Colon (tissue), 2 donors: ENCODE measurements around the gene STAM.

Experiments
- FAIRE-seq: peaks from 2 replicates; lab custom pipeline; 2012; peaks lifted over from hg19 to GRCh38; lab: Jason Lieb, UNC
- donor health status: control.
- donor health status: control.

STAM gene

DNA sequence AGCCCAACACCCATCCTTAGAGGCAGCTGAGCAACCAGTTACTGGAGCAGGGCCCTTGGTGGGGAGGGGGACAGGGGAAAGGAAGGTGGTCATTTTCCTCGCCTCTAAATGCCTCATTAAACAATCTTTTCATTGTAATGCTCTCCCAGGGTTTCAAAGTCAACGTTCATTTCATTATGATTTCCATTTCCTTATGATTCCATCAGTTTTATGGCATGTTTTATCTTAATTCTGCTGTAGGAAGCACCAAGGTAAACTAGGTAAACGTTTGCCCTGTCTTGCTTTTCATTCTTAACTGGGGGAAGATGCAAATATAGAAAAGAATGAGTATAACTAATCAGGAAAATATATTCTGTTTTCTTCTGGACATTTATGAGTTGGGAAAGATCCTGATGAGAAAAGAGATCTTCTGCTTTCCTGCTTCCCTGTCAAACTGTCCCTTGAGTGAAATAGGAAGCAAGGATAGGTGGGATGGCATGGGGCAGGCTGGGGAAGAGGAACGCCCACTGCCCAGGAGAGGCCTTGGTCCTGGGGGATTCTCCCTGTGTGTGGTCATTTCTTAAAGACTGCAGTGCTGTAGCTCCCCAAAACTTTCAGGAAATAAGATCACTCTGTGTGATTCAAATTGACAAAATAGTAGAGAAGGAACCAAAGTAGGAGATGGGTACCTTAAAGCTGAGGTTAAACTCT lies 87.5 kb downstream of the STAM start:
- FAIRE-seq, result no peak

DNA sequence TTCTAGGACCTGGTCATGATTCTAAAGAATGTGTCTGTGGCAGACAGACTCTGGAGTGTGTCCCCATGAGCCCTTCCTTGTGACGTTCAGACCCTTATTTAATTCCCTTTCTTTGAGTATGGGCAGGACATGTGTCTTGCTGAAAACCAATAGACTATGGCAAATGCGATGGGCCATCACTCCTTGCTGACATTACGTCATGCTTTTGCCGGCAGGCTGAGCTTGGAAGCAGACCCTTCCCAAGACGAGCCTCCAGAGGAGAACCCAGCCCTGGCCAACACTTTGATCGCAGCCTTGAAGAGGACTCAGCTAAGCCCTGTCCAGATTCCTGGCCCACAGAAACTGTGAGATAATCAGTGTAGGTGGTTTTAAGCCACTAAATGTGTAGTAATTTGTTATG lies 89.7 kb downstream of the STAM start:
- FAIRE-seq, result no peak

DNA sequence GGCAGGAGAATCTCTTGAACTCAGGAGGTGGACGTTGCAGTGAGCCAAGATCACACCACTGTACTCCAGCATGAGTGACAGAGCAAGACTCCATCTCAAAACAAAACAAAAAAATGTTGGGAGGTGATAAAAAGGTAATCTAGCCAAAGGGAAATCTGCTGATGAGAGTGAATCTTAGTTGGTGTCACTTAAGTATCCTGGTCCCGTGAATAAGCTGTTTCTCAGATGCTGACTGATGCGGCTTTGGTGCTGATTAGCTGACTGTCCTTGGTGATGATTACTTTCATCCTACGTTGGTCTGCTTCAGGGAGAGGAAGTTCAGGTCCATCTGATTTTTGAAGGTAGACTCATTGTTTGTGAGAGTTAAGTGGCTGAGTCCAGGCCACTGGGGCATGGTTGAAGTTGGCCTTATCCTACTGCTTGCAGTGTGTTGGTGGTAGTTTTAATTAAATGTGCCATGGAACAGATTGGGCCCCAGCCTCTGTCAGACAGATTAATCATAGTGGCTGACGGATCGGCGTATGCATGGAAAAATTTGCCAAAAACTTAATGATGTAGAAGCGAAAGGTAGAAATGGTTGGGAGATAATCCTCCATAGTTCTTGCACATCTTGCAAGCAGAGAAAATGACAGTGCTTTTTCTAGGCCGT lies 90.6 kb downstream of the STAM start:
- no peak for FAIRE-seq

- no peak for FAIRE-seq
Measured at GRCh38 chr10:17735166-17735941, 91.4 kb downstream of the STAM start.

DNA sequence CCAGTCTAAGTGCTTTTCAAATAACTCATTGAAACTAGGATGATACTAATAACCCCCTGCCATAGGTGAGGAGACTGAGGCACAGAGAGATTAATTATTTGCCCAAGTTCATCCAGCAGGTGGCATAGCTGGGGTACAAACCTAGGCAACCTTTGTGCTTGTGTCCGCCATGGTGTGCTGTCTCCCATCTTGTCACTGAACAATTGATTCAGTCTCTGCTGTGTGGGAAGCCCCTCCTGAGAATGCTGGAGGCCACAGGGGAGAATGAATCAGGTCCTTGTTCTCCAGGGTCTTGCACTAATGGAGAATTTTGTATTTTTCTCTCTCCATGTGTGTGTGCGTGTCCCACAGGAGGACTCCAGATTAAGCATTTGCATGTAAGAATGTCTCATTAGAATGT lies 92.3 kb downstream of the STAM start:
- no peak for FAIRE-seq

DNA sequence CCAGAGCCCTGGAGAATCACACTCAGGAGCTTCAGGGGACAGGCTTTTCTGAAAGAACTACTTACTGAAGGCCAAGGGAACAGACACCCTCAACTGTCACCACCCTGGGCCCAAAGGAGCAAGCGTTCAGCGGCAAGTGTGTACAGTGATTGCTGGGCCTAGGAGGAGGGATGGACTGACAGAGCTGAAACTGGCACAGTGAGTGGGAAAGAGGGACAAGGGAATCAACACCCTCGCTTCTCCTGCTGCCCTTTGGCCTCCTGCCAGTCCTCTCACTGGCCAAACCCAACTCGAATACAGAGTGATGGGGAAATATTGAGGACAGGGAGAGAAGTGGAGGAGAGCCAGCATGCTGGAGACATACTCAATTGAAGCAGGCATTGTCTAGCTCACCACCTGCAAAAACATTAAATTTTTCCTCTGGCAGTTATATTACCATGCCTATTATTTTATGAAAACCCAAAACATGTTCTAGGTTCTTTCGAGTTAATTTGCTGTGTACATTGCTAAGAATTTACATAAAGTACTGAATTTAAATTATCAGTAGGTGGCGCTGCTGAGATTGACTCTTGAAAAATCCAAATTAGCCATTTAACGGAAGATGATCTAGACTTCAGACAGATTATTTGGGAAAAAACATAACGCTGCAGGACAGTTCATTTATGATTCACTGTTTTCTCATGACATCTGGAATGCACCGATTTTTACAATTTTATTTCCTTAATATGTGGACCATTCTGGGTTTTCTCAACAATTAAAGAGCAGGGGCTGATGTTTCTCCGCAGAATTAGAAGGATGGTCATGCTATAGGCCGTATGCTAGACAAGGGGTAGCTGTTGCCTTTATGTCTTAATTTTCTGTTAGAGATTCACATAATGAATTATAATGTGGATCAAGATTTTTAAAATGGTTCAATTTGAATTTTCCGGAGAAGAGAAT lies 93.3 kb downstream of the STAM start:
- no peak for FAIRE-seq

GRCh38 chr10:17740668-17741067 lies 96.7 kb downstream of the STAM start:
- no peak for FAIRE-seq

DNA sequence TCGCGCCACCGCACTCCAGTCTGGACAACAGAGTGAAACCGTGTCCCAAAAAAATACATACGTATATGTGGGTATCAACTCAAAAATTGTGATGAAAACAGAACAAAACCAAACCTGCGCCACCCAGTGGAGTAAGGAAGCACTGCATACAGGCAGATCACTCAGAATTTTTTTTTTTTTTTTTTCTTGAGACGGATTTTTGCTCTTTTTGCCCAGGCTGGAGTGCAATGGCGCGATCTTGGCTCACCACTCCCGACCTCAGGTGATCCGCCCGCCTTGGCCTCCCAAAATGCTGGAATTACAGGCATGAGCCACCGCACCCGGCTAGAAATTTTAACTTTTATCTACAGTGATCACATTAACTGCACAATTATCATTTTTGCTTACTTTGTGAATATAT lies 99.0 kb downstream of the STAM start:
- no peak for FAIRE-seq

- no peak for FAIRE-seq
Measured at GRCh38 chr10:17743437-17743836, 99.5 kb downstream of the STAM start.

- FAIRE-seq, result no peak
Measured at GRCh38 chr10:17744341-17744861, 100.5 kb downstream of the STAM start.

DNA sequence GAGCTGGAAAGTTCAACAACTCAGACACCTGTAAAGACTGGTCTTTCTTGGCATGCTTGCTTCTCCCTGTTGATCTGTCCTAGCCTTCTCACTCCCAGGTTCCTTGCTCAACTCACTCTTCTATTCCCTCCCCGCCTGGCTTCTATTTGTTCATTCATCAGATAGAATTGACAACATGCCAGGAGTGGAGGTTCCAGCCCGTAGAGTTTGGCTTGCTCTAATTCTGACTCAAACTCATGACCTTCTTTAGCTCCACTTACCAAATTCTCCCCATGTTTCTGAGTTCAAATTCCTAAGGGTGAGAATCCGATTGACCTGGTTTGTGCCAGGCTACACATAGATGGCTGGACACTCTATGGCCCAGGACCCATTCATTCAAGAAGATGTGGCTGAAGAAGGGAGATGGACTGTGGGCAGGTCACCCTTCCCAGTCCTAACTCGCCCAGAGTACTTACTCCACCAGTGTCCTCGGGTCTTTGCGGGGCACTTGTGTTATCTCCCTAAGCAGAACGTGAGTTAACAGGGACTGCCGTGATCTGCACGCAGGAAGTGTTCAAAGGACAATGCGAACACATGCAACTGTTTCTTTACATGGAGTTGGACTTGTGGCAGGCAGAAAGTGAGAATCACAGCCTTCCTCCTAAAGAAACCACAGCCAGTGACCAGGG lies 104.1 kb downstream of the STAM start:
- no peak for FAIRE-seq

GRCh38 chr10:17749890-17750289 lies 105.9 kb downstream of the STAM start:
- FAIRE-seq, result no peak

DNA sequence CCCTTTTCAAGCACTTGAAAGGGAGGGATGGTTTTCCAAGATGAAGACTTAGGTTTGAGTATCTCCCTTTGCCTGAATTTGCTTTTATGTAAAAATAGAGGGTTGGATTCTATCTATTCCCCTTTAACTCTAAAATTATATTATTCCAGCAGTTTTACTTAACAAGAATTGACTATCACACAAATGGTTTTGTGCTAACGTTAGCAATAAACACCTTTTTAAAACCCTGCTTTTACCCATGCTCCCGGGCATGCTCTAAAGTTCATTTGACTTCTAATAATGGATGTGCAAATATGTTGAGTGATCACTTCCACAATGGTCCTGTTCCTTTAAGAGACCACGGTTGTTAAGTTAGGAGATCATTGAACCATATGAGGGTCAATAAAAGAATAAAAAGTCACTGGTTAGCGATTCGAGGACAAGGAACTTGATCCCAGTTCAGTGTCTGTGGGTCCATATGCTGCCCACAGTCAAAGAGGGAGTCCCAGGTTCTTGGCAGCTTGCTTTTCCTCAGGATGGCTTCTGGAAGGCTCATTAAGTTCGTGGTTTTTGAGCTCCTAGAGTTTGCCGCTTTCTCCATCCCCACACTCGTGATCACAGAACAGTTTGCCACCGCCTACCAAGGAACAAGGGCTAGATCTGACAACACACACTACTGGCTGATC lies 108.0 kb downstream of the STAM start, which contains the start of gene TMEM236:
TSS of gene TMEM236 (plus strand) at position 421 of the 665 bp plus-strand sequence. CDS start at position 516, 95 bp downstream.
- no peak for FAIRE-seq

GRCh38 chr10:17756557-17757217 lies 112.7 kb downstream of the STAM start:
- FAIRE-seq, result peak; percentile 57

- FAIRE-seq, result no peak
Measured at GRCh38 chr10:17758200-17758599, 114.2 kb downstream of the STAM start.

DNA sequence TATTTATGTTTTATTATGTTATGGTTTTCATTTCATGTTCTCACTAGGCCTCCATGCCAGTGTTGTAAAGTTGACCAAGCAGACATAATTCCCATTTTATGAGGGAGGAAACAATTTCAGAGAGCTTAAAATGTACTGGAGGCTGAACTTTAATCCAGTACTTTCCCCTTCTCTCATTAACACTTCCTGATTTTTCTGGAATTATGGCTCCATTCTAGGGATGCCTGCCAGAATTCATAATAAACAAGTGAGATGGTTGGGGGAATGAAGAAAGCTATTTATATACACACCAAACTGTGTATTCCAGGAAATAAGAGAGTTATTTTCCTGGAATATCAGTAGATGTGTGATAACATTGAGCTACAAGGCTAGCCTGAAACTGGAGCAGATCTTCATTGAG lies 114.9 kb downstream of the STAM start:
- FAIRE-seq, result peak; percentile 97

DNA sequence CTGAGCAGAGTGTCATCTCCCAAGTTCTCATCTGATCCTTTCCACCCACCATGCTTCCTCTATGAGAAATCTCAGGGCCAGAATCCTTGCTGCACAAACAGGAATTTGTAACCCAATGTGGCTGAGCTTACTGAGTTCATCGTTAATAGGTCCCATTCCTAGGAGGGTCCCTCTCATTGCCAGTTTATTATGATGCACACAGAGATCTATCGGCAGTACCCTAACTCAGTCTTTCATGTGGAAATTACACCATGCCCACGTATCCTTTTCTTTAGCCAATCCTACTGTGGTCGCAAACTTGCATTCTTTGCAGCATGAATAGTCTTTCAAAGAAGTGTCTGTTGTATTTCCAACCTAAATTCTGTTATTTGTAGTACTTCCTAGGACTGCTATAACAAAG lies 120.2 kb downstream of the STAM start:
- no peak for FAIRE-seq

DNA sequence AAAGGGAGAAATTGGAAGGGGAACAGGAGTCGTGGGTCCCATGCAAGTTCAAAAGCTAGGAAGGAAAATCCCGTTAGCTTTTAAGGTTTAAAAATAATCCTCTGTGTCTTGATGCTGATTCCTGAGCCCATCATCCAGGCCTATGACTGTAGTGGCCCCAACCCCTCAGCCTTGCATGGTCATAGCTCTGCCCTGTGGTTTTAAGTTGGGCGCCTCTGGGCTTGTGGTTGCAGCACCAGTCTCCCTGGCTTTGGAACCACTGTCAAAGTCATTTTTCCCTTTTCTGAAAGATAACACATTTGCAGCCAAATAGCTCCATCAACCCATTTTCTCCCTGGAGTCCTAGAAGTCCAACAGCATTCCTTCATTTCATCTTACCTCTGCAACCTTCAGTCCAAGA lies 121.7 kb downstream of the STAM start:
- no peak for FAIRE-seq
